GDM1 (cell line): ENCODE results near the gene CSPG5.

Source experiments
- DNase-seq: peaks from one replicate; lab custom pipeline; 2025; lab: John Stamatoyannopoulos, UW

CSPG5 gene, protein sequence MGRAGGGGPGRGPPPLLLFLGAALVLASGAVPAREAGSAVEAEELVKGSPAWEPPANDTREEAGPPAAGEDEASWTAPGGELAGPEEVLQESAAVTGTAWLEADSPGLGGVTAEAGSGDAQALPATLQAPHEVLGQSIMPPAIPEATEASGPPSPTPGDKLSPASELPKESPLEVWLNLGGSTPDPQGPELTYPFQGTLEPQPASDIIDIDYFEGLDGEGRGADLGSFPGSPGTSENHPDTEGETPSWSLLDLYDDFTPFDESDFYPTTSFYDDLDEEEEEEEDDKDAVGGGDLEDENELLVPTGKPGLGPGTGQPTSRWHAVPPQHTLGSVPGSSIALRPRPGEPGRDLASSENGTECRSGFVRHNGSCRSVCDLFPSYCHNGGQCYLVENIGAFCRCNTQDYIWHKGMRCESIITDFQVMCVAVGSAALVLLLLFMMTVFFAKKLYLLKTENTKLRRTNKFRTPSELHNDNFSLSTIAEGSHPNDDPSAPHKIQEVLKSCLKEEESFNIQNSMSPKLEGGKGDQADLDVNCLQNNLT

DNA sequence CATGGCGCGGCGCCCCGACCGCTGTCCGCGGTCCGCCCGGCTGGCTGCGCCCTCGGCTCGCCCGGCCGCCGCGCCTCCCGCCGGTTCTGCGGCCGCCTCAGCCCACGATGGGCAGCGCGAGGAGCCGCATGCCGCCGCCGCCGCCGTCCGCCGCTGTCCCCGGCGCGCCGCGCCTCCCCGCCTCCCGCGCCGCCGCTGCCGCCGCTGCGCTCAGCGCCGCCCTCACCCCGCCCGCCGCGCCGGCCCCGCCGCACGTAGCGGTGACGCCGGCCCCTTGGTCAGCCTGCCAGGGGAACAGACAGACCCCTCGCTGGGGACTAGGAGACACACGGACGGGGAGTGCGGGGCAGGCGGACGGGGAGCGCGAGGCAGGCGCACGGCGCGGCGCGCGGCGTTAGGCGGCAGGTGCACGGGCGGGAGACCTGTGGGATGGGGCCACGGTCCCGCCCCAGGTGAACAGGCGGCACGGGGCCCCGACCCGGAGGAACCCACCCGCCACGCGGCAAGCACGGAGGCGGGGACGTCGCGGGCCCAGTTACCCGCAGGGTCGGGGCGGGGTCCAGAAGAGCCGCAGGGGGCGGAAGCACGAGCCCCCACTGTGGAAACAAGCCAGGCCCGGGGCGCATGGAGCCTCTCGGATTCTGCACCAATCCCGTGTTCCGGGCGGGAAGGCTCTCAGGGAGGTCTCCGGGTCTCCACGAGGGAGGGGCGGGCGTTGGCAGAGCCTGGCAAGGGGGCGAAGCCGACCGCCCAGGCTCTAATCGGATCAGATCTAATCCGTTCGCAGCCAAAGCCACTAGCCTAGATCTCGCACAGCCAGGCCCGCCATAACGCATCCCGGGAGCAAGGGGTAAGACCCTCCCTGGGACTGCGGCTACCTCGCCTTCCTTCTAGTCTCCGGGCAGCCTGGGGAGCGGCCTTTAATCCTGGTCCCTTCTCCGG, at the start of gene CSPG5:
CSPG5 (minus strand) TSS at position 175 of the 942 bp plus-strand sequence; CDS start at position 3, 172 bp downstream.
- no peak for DNase-seq

DNA sequence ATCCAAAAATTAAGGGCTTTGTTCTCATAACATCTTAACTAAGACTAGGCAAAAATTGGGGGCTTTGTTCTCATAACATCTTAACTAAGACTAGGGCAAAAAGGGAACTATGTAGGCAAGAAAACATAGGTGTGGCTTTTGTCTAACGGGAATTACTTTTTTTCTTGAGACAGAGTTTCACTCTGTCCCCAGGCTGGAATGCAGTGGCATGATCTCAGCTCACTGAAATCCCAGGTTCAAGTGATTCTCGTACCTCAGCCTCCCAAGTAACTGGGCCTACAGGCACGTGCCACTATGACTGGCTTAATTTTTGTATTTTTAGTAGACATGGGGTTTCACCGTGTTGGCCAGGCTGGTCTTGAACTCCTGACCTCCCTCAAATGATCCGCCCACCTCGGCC, 49.8 kb upstream of the CSPG5 start:
- DNase-seq = no peak

DNA sequence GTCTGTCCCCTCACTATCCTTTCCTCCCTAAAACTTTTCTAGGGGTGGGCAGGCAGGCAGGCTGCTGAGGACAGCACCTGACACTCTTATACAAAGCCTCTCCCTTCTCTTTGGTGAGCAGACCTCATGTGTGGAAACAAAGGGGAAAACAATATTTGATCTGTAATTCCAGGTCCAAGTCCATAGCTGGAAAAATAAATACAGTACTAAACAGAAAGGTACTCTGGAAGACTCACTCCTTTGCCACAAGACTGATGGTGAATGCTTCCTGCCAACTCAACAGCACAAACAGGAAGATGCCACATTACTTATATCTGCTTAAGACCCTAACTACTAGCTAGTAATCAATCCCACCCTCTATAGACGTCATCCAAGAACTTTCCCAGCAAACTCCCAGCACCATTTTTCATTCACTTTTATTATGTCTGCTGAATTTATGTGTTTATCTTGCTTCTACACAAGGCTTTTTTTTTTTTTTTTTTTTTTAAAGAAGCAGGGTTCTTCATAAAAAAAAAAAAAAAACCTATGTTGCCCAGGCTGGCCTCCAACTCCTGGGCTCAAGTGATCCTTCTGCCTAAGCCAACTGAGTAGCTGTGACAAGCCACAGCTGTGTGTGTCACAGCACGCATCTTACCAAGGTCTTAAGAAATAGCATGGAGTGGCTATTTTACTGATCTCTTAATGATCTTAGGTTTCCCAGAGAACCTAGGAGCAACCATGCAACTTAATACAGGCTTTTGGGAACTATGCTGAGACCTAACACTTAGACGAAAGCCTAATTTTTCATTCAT, 44.2 kb upstream of the CSPG5 start:
- DNase-seq = no peak

DNA sequence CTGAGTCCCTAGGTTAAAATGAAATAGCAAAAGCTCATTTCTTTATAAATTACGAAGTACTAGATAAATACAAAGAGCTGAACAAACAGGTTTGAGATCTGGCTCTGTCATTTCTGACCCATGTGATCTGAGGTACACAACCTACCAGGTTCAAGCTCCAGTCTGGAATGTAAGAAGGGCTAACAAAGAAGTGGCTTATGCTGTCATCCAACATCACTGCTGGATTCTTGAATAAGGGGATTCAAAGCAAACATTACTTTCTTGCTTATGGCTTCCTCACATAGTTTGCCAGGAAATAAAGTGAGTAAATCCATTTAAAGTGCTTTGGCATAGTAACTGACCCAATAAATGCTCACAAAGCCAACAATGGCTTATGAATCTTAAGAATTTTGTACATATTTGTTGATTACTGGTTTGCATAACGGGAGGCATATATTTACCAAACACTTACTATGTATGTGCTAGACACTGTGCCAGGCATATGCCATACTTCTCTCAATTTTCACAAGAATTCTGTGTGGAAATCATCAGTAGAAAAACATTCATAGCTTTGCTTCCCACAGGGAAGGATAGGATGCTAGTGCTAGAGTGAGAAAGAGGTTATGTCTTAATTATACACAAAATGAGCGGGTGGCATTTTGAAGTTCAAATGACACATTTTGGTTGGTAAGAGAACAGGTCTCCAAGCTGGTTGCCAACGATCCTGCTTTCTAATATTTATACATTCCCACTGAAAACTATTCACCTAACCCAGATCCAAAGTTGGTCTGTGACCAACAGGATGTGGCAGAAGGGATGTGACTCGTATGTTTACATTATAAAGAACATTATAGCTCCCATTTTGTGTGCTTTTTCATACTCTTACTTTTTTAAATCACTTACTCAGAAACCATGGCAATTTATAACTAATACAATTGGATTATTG, 38.7 kb upstream of the CSPG5 start:
- no peak for DNase-seq

DNA sequence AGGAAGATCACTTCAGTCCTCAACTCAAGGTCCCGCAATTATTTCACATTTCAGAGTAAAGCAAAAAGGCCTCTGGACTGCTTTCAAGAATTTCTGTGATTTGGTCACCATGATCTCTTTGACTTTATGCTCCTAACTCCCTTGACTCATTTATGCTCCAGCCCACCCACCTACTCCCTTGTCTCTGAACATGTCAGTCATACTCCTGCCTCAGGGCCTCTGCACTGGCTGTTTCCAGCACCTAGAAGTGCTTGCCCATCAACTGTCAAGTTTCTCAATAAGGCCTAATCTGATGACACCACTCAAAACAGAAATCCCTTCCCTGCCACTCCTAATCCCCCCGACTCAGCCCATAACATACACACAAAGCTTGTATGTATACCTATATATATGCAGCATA, 36.1 kb upstream of the CSPG5 start:
- DNase-seq = no peak

DNA sequence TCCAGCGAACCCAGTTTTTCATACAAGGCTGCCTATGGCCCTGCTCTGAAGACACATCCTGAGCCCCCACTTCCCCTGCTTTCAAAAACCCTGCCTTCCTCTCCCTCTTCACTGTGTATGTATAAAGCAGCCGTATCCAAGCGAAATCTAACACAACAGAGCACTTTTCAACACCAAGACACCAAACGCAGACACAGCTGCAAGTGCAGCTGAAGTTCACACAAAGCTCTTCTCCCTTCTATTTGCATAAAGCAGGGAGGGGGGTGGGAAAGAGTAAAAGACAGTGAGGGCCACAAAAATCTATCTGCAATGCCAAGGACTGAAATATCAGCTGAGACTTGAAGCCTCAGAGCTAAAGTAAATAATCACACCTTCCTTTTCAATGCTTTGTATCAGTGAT, 35.1 kb upstream of the CSPG5 start:
- DNase-seq = no peak

DNA sequence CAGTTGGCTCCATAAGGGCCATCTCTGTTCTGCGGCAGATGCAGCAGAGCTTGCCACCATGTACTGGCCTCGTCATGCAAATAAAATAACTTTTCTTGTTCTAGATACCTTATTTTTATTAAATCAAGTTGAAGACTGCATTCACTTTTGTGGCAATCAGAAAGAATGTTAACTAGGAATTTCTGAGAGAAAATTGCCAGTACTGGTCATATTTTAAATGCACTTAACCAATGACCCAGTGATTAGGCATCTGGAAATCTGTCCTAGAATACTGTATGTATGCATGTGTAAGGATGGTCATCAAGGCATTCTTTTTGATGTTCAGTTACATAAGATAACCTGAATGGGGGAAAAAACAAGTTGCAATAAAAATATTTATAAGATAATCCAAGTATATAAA, 34.2 kb upstream of the CSPG5 start:
- no peak for DNase-seq

DNA sequence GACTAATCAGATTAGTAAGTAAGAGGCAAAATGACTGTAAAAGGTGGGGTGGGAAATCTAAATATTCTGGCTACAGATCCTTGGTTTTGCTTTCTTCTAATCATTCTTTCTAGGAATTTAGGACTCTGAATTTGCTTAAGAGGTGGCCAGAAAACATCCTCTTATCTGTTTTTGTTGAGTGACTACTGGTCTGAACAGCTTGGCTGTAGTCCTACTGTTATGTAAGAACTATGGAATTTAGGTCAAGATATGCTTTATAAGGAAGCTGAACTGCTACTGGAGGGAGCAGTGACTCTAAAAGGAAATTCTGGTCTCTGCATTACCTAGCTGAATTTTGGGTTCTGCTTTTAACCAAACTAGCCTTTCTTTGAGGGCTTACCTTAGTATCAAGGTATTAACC, 33.5 kb upstream of the CSPG5 start:
- no peak for DNase-seq

DNA sequence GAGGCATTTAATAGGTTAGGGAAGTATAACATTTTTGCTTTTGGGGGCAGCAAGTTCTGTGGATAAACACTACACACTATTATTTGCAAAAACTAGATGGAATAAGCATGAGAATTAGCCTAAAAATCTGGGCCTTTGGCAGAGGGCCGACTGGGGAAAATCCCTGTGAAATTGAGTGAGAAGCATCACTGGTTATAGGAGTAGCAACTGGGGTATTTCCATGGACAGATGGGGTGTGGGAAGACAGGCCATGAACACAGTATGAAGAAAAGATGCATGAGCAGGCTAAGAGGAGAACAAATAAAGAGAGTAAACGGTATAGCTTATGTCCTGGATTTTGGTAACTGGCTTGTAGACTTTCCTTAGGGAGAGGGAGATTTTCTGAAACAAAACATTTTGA, 32.9 kb upstream of the CSPG5 start:
- no peak for DNase-seq

DNA sequence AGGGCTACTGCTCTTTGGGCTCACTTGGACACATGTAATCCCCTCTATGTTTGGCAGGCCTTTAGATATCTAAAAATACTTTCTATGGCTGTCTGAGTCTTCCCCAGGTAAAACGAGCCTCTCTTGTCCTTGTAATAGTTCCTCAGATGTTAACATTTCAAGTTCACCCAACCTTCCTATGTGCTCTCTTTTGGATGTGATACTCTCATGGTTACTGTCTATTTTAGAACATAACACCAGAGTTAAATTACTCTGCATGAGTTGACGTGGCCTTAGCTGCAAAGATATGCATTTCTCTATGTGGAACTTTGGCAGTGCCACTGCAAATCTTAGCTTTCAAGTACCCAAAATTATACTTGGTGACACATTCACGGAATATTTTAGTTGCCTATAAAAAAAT, 31.9 kb upstream of the CSPG5 start:
- no peak for DNase-seq

DNA sequence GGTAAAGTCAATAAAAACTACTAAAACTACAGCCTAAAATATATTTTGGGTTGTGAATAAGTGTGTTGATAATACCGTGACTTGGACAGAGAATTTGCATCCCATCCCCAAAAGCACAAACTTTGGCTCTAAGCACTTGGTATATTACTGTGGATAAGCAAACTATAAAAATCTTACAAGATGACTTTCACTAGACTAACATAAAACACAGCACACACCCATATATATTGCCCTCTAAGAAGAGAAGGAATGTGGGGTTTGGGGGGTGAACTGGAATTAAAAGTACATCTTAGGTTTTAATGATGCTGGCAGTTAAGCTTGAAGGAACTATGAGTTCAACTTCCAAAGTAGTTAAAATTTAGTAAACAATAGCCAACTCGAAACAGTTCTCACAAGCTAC, 28.7 kb upstream of the CSPG5 start:
- no peak for DNase-seq

DNA sequence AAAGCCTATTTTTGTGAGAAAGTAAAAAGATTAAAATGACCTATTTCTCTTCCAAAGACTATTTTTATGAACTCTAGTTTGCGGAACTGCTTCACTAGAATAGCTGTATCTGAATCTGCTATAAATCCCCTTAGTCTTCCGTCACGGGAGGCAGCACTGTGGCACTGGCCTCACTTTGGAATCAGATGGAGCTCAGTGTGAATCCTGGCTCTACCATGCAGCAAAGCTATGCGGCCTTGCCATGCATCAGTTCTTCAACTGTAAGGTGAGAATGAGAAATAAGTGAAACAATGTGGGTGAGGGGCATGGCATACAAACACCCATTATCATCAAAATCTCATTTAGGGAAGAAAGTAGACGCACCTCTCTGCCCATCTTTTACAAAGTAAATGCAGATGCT, 27.5 kb upstream of the CSPG5 start:
- no peak for DNase-seq

DNA sequence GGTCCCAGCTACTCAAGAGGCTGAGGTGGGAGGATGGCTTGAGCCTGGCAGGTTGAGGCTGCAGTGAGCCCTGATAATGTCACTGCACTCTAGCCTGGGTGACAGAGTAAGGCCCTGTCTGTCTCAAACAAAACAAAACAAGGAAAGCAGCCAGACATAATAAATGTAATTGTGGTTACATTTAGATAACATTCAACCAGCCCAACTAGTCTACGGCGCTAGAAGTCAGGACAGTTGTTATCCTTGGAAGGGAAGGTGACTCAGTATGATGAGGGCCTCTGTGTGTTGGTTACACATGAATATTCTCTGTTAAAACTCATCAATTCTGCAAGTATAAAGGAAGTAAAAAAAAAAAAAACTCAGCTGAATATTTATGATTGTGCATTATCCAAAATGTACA, 27.0 kb upstream of the CSPG5 start:
- DNase-seq = no peak

DNA sequence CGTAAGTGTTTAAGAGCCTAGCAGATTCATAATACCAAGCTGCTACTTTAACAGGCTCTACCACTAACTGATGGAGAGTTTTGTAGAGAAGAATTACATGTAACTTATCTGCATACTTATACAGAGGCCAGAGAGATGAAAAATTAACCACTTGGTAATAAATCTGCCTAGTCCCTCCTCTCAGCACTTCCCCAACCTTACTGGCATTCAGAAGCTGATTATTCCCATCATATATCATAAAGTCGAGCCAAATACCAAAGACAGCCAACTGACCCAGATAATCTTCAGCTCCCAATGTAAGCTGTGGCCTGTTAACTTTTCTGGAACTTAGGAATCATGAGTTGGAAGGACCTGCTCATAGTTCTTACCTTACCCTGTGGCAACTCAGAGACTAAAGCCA, 25.5 kb upstream of the CSPG5 start:
- DNase-seq = no peak

DNA sequence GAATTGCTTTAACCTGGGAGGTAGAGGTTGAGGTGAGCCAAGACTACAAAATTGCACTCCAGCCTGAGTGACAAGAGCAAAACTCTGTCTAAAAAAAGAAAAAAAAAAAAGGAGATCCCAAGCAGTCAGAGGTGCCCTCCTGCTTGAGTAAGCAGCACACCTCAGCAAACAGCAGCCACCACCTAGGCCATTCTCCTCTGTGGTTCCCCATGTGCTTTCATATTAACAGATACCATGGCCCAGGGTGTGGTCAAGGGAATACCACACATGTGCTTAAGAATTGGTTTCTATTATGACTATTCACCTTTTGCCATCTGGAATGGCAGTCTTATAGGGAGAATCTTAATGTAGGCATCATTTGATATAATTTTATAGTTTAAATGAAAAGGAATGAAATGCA, 24.7 kb upstream of the CSPG5 start:
- no peak for DNase-seq

DNA sequence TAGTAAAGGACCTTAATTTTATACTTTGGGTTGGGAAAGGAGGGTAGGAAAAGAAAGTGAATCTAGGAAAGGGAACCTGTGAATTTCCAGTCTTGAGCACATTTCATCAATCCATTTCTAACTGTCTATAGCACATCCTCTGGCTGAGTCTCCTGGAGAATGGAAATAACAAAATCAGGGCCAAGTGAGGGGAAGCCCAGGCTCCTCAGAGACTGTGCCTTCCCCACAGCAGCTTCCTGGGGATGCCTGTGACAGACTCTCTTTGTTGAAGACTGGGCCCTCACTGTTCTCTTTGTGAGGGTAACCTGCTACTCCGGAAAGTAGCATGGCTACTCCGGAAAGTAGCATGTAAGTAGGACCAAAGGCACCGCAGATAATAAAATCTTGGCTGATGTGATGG, 22.6 kb upstream of the CSPG5 start:
- DNase-seq = no peak

DNA sequence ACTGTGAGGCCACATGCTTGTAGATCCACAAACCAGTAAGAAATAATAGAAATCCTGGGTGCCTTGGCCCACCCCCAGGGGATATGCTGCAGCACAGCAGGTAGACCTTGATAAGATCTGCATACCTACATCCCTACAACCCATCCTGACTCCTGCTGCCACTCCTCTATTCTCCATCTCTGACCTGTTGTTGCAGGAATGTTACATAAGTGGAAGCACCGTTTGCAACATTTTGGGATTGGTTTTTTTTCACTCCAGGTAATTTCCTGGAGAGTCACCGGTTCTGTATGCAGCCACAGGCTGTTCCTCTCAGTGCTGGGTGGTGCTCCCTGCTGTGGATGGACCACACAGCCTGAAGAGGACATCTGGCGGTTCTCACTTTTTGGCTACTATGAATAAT, 16.1 kb upstream of the CSPG5 start:
- DNase-seq = no peak

DNA sequence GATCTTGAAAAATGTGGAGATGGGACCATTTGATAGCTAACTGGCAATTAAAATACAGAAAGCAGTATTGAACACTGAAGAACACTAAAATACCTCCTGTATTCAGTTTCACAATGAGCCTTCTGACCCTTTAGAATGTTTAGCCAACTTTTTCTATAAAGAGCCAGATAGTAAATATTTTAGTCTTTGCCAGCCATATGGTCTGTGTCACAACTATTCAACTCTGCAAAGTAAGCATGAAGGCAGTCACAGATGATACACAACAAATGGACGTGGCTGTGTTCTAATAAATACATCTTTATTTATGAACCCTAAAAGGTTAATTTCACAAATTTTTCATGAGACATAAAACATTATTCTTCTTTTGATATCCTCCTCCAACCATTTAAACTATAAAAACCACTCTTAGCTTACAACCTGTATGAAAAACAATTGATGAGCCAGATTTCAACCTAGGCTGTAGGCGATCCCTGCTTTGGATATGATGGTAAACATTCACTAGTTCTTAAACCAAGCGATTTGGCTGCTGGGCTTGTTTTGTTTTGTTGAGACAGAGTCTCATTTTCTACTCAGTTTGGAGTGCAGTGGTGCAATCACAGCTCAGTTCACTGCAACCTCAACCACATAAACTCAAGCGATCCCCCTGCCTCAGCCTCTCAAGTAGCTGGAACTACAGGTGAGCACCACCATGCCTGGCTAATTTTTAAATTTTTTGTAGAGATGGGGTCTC, 13.6 kb upstream of the CSPG5 start:
- DNase-seq = no peak

DNA sequence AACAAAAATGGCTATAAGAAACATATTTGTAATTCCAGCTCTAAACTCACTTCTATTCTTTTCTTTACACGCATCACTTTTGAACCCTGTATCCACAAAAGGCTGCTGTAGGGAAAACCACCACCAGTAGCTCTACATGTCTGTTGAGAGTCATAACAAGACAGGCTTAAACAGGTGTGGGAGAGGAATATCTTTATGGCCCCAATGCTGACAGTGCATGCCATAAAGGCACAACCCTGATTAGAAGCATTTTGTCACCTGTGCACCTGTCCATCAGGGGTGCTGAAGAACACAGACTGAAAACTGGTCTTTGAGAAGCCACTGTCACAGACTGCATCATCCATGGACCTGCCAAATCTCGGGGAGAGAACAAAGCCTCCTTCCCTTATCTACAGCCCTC, 11.6 kb upstream of the CSPG5 start:
- DNase-seq = no peak

DNA sequence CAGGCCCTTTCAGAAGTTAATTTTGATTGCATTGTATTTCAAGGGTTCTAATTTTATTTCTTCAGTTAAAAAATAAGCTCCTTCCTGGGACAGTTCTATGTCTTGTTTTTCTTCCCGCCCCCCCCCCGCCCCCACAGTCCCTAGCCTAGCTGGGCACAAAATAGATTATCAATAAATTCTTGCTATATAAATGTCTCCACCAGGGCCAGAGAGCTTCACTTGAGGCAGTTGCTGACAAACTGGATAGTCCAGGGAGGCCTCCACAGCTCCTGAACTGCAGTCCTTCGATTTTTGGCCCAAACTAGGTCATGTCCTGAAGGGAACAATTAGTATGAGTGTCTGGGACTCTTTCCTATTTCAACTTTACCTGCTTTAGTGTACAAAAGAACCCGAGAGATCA, 9.9 kb upstream of the CSPG5 start:
- DNase-seq = no peak
